ENCODE results near the gene LGMN.

DNA sequence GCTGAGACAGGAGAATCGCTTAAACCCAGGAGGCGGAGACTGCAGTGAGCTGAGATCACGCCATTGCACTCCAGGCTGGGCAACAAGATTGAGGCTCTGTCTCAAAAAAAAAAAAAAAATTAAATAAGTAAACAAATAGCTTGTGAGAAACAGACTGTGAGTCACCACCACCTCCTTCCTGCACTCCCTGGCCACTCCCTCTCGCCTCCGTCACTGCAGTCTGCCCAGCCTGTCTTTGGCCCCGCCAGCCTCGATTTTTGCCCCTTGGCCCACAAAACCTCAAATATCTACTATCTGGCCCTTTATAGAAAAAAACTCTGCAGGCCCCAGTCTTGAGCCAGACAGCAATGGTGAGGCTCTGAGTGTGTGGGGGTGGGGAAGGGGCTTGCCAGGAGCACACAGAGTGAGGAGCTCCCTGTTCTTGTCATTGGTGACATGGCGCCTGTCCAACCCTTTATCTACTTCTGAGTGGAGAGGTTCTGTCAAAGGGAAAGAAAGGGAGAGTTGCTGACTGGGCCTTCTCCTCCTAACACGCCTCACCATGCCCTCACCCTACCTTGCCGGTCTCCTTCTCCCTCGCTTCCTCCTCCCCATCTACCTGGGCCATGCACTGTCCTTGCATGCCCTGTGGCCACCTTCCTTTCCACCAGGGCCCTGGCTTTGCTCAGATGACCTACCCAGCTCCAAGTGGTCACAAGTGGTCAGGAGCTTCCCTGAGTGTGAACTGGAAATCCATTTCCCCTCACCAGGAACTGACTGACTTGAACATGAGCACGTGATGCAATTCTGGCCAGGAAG, 22.1 kb downstream of the LGMN start:
- TF ChIP-seq, protein P1, sequence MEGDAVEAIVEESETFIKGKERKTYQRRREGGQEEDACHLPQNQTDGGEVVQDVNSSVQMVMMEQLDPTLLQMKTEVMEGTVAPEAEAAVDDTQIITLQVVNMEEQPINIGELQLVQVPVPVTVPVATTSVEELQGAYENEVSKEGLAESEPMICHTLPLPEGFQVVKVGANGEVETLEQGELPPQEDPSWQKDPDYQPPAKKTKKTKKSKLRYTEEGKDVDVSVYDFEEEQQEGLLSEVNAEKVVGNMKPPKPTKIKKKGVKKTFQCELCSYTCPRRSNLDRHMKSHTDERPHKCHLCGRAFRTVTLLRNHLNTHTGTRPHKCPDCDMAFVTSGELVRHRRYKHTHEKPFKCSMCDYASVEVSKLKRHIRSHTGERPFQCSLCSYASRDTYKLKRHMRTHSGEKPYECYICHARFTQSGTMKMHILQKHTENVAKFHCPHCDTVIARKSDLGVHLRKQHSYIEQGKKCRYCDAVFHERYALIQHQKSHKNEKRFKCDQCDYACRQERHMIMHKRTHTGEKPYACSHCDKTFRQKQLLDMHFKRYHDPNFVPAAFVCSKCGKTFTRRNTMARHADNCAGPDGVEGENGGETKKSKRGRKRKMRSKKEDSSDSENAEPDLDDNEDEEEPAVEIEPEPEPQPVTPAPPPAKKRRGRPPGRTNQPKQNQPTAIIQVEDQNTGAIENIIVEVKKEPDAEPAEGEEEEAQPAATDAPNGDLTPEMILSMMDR (conservative IDR thresholded peaks at IDR 0.05; ENCODE audit: low read length), result no peak
- no peak for TF ChIP-seq EZH2phosphoT487 (IDR thresholded peaks at IDR 0.05; ENCODE audit: borderline replicate concordance, low read depth, low read length)
